ENCODE results near the gene HAND1. TPM values are rescaled to one million over a fixed set of nuclear protein-coding genes. Genes with fewer than 3 reads are reported as not detected.
A peak's percentile ranks its signal among the peaks of the same experiment; 100 is the strongest.

The HAND1 gene
- not detected for polyA plus RNA-seq

GRCh38 chr5:154478224-154478565, at the start of gene HAND1:
TSS of gene HAND1 (minus strand) at chr5:154478227. CDS start at chr5:154478008, 219 bp downstream.
- H3K4me3 Mint-ChIP-seq = peak within 1 kb of the TSS in 2 of 5 donors; percentile 10 to 12
- peaks cover 29 to 67% (median 48%) of the 10 kb centered on the region in 3 donors for H3K27me3 Mint-ChIP-seq (ENCODE audit: low read depth in 3 of 3)
- no peak within 1 kb of the TSS for H3K27ac Mint-ChIP-seq
- peaks cover 29 to 31% of the 10 kb centered on the region in 2 donors for H3K4me1 Mint-ChIP-seq
- H3K36me3 Mint-ChIP-seq = peaks cover 0 to 7% (median 0%) of the 10 kb centered on the region in 3 donors
- DNase-seq = no peak
- peaks cover 0 to 2% (median 0%) of the 10 kb centered on the region in 6 donors for H3K9me3 Mint-ChIP-seq

- no peak for DNase-seq
- no peaks in the 10 kb centered on the region for H3K4me1 Mint-ChIP-seq
- no peaks in the 10 kb centered on the region for H3K9me3 Mint-ChIP-seq
- no peaks in the 10 kb centered on the region for H3K36me3 Mint-ChIP-seq
- peaks cover 6 to 9% (median 6%) of the 10 kb centered on the region in 3 donors for H3K27me3 Mint-ChIP-seq (ENCODE audit: low read depth in 3 of 3)
- no peak overlapping the region for H3K27ac Mint-ChIP-seq
- H3K4me3 Mint-ChIP-seq = no peak overlapping the region
Observed at GRCh38 chr5:154526231-154527226, 48.5 kb upstream of the HAND1 start.

- Mint-ChIP-seq H3K4me1 (no peaks in the 10 kb centered on the region), H3K27me3 (ENCODE audit: low read depth in 3 of 3) (peaks cover 9 to 11% (median 11%) of the 10 kb centered on the region in 3 donors)
- no peak for DNase-seq
Observed at GRCh38 chr5:154524859-154525258, 46.8 kb upstream of the HAND1 start.

GRCh38 chr5:154524181-154524580, 46.2 kb upstream of the HAND1 start:
- no peak for DNase-seq
- Mint-ChIP-seq H3K9me3 (no peaks in the 10 kb centered on the region), H3K27ac (no peak overlapping the region), H3K4me1 (no peaks in the 10 kb centered on the region), H3K27me3 (ENCODE audit: low read depth in 3 of 3) (peaks cover 9 to 11% (median 9%) of the 10 kb centered on the region in 3 donors), H3K36me3 (no peaks in the 10 kb centered on the region), H3K4me3 (no peak overlapping the region)

More at GRCh38 chr5:154524859-154525258, 46.8 kb upstream of the HAND1 start:
- Mint-ChIP-seq H3K9me3 (no peaks in the 10 kb centered on the region), H3K36me3 (no peaks in the 10 kb centered on the region), H3K4me3 (no peak overlapping the region), H3K27ac (no peak overlapping the region)

GRCh38 chr5:154523709-154524108, 45.7 kb upstream of the HAND1 start:
- H3K27ac Mint-ChIP-seq = no peak overlapping the region
- DNase-seq = no peak
- no peak overlapping the region for H3K4me3 Mint-ChIP-seq
- no peaks in the 10 kb centered on the region for H3K36me3 Mint-ChIP-seq
- no peaks in the 10 kb centered on the region for H3K9me3 Mint-ChIP-seq
- H3K4me1 Mint-ChIP-seq = no peaks in the 10 kb centered on the region
- peaks cover 9 to 11% (median 10%) of the 10 kb centered on the region in 3 donors for H3K27me3 Mint-ChIP-seq (ENCODE audit: low read depth in 3 of 3)

- no peak overlapping the region for H3K4me3 Mint-ChIP-seq
- H3K9me3 Mint-ChIP-seq = no peaks in the 10 kb centered on the region
- H3K27me3 Mint-ChIP-seq (ENCODE audit: low read depth in 3 of 3) = peaks cover 9 to 11% (median 10%) of the 10 kb centered on the region in 3 donors
- H3K27ac Mint-ChIP-seq = no peak overlapping the region
- no peaks in the 10 kb centered on the region for H3K36me3 Mint-ChIP-seq
- no peaks in the 10 kb centered on the region for H3K4me1 Mint-ChIP-seq
- DNase-seq = no peak
Observed at GRCh38 chr5:154523104-154523503, 45.1 kb upstream of the HAND1 start.

- H3K27me3 Mint-ChIP-seq (ENCODE audit: low read depth in 3 of 3) = peaks cover 6 to 10% (median 8%) of the 10 kb centered on the region in 3 donors
- no peaks in the 10 kb centered on the region for H3K9me3 Mint-ChIP-seq
- H3K4me1 Mint-ChIP-seq = no peaks in the 10 kb centered on the region
- no peaks in the 10 kb centered on the region for H3K36me3 Mint-ChIP-seq
- DNase-seq = no peak
- no peak overlapping the region for H3K4me3 Mint-ChIP-seq
- no peak overlapping the region for H3K27ac Mint-ChIP-seq
Observed at GRCh38 chr5:154522284-154522683, 44.3 kb upstream of the HAND1 start.

GRCh38 chr5:154521756-154522155, 43.7 kb upstream of the HAND1 start:
- Mint-ChIP-seq H3K9me3 (no peaks in the 10 kb centered on the region), H3K4me1 (no peaks in the 10 kb centered on the region), H3K27me3 (ENCODE audit: low read depth in 3 of 3) (peaks cover 6 to 10% (median 7%) of the 10 kb centered on the region in 3 donors), H3K4me3 (no peak overlapping the region), H3K27ac (no peak overlapping the region), H3K36me3 (no peaks in the 10 kb centered on the region)
- DNase-seq = no peak

- no peak for DNase-seq
- no peak overlapping the region for H3K27ac Mint-ChIP-seq
- no peaks in the 10 kb centered on the region for H3K36me3 Mint-ChIP-seq
- no peaks in the 10 kb centered on the region for H3K4me1 Mint-ChIP-seq
- no peaks in the 10 kb centered on the region for H3K9me3 Mint-ChIP-seq
- H3K27me3 Mint-ChIP-seq (ENCODE audit: low read depth in 3 of 3) = peaks cover 5 to 8% (median 8%) of the 10 kb centered on the region in 3 donors
- H3K4me3 Mint-ChIP-seq = no peak overlapping the region
Observed at GRCh38 chr5:154520861-154521453, 42.9 kb upstream of the HAND1 start.

GRCh38 chr5:154519359-154519758, 41.3 kb upstream of the HAND1 start:
- Mint-ChIP-seq H3K27ac (no peak overlapping the region), H3K4me3 (no peak overlapping the region), H3K4me1 (peaks cover 4 to 5% of the 10 kb centered on the region in 2 donors), H3K27me3 (ENCODE audit: low read depth in 3 of 3) (peaks cover 5 to 10% (median 10%) of the 10 kb centered on the region in 3 donors), H3K36me3 (no peaks in the 10 kb centered on the region), H3K9me3 (no peaks in the 10 kb centered on the region)
- no peak for DNase-seq

GRCh38 chr5:154518438-154518867, 40.4 kb upstream of the HAND1 start:
- Mint-ChIP-seq H3K4me3 (no peak overlapping the region), H3K36me3 (no peaks in the 10 kb centered on the region), H3K4me1 (peaks cover 13 to 14% of the 10 kb centered on the region in 2 donors), H3K9me3 (no peaks in the 10 kb centered on the region), H3K27ac (no peak overlapping the region), H3K27me3 (ENCODE audit: low read depth in 3 of 3) (peaks cover 5 to 20% (median 10%) of the 10 kb centered on the region in 3 donors)
- DNase-seq = no peak

- H3K4me3 Mint-ChIP-seq = no peak overlapping the region
- H3K4me1 Mint-ChIP-seq = peaks cover 14% of the 10 kb centered on the region in 2 donors
- H3K27ac Mint-ChIP-seq = no peak overlapping the region
- no peaks in the 10 kb centered on the region for H3K36me3 Mint-ChIP-seq
- H3K27me3 Mint-ChIP-seq (ENCODE audit: low read depth in 3 of 3) = peaks cover 5 to 21% (median 10%) of the 10 kb centered on the region in 3 donors
- H3K9me3 Mint-ChIP-seq = no peaks in the 10 kb centered on the region
- DNase-seq = no peak
Observed at GRCh38 chr5:154517810-154518437, 39.9 kb upstream of the HAND1 start.

- H3K27ac Mint-ChIP-seq = no peak overlapping the region
- H3K27me3 Mint-ChIP-seq (ENCODE audit: low read depth in 3 of 3) = peaks cover 4 to 21% (median 10%) of the 10 kb centered on the region in 3 donors
- no peak overlapping the region for H3K4me3 Mint-ChIP-seq
- no peaks in the 10 kb centered on the region for H3K9me3 Mint-ChIP-seq
- peaks cover 14% of the 10 kb centered on the region in 2 donors for H3K4me1 Mint-ChIP-seq
- DNase-seq = no peak
- no peaks in the 10 kb centered on the region for H3K36me3 Mint-ChIP-seq
Observed at GRCh38 chr5:154517181-154517580, 39.2 kb upstream of the HAND1 start.

- H3K27ac Mint-ChIP-seq = no peak overlapping the region
- peaks cover 14% of the 10 kb centered on the region in 2 donors for H3K4me1 Mint-ChIP-seq
- H3K27me3 Mint-ChIP-seq (ENCODE audit: low read depth in 3 of 3) = peaks cover 4 to 21% (median 10%) of the 10 kb centered on the region in 3 donors
- H3K36me3 Mint-ChIP-seq = no peaks in the 10 kb centered on the region
- no peak for DNase-seq
- H3K9me3 Mint-ChIP-seq = no peaks in the 10 kb centered on the region
- no peak overlapping the region for H3K4me3 Mint-ChIP-seq
Observed at GRCh38 chr5:154516475-154516874, 38.4 kb upstream of the HAND1 start.

Data from immature natural killer cell (primary cell).